A549 treated with dexamethasone at 1 μM for 4 hours (cell line): ENCODE results near the gene TPPP2. TPM values are rescaled to one million over a fixed set of nuclear protein-coding genes. Genes with fewer than 3 reads are reported as not detected.

Experiments
- total RNA-seq: library from RNA; stranded (reverse); fragments of 200-300 nt; extraction: Qiagen RNA extraction; gene quantifications from 5 replicates; pipeline ENCODE4 v1.2.3, GENCODE V29; 2022

Gene TPPP2
- total RNA-seq: not detected in 5 replicates

DNA sequence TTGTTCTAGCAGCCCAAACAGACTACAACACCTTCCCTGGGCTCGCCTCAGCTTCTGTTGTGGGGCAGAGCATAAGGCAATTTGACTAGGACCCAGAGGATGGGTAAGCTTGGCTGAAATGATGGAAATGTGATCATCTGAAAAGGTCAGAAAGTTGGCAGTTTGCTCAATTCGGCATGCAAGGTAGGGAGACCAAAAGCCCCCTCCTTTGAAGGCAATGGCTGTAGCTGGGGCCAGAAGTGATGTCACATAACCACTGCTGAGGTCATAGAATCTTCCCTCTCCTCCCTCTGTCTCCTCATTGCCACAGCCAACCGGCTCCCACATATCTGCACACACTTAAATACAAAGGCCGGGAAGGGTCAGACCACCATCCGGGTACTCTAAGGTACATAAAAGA is at the start of gene TPPP2:
Gene TPPP2, plus strand, starts transcription at position 301 of the 400 bp plus-strand sequence. CDS start 365 bp downstream, outside the sequence.

DNA sequence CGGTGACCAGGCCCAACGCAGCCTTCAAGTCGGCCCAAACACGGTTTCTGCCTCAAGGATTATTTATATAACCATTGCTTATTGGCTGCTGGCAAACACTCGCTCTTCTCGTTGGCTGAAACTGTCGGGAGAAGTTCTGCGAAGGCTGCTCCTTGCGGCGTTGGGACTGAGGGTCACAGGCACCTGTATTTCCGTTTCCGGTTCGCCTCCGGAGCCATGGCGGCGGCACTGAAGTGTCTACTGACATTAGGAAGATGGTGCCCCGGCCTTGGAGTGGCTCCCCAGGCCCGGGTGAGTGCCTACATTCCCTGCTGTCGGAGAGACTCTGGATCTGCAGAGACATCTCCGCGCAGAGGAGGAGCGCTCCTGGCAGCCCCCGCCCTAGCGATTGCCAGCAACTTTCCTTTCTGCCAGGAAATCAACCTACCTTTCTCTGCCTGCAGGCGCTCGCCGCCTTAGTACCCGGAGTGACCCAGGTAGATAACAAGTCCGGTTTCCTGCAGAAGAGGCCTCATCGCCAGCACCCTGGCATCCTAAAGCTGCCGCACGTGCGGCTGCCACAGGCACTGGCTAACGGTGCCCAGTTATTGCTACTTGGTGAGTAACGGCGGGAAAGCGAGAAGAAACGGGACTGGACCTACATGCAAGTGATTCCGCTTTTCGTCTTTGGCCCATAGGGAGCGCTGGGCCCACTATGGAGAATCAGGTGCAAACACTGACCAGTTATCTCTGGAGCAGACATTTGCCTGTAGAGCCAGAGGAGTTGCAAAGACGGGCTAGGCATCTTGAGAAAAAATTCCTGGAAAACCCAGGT is 40.0 kb upstream of the TPPP2 start, which contains the start of gene METTL17:
Gene METTL17, plus strand, starts transcription at position 194 of the 814 bp plus-strand sequence. Its CDS starts 23 bp downstream, at position 217.

DNA sequence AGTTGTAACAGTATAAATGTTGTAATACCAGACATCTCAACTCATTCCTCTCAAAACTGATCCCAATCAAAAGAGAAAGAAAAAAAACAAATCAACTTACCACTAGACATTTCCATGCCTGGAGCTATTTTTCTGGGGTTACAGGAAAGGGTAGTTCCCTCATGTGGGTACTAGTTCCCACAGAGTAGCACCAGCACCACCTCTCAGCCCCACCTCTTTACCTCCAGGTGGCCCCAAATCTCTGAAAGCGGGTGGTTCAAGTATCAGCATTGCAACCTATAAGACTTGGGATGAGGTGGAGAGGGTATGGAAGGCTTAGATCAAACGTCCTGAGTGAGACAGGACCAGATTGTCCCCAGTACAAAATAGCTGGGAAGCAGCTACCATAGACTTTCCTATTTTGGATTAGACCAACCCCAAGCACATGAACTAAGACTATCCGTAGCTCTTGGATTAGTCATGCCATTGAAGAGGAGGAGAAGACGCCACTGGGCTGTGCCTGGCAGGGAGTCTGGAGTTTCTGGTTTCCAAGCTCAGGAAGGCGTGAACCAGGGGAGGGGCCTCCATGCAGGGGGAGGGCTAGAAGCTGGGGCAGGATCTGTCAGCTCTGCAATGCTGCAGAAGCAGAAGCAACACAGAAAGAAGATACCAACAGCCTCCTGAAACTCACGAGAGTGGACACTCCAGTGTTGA is 31.2 kb upstream of the TPPP2 start, which contains the start of gene SLC39A2:
Gene SLC39A2, plus strand, starts transcription at position 620 of the 693 bp plus-strand sequence. CDS start 154 bp downstream, outside the sequence.

DNA sequence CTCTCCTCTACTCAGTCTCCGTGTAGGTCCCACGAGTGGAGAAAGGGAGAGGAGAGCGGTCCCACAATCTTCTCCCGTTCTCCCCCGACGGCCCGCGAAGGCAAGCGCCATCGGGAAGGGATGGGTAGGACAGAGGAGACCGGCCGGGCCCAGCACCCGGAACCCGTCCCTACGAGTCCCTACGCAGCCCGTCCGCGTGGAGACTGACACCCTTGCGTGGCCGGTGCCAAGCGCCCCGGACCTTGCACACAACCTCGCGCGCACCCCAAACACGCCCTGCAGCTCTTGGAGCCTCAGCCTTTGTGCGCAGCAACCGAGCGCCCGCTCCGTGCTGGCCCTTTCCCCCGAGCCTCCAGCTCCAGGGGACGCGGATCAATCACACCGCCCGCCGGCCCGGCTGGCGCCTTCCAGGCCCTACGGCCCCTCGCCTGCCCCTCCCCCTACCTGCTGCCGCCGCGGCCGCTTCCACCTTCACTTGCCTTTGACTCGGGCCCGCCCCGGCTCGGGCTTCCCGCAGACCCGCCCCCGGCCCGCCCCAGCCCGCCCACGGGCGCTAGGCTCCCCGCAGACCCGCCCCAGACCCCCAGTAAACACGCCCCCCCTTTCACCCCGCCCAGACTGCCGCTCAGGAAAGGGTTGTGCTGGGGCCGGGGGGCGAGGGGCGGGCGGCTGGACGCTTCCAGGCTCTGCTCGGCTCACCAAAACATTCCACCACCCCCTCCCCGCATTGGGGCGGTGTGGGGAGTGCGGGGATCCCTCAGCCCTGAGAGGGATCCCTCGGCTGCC is 5.2 kb upstream of the TPPP2 start, which contains the start of gene NDRG2:
Gene NDRG2, minus strand, starts transcription at position 477 of the 786 bp plus-strand sequence. CDS start 1,746 bp downstream, outside the sequence.

DNA sequence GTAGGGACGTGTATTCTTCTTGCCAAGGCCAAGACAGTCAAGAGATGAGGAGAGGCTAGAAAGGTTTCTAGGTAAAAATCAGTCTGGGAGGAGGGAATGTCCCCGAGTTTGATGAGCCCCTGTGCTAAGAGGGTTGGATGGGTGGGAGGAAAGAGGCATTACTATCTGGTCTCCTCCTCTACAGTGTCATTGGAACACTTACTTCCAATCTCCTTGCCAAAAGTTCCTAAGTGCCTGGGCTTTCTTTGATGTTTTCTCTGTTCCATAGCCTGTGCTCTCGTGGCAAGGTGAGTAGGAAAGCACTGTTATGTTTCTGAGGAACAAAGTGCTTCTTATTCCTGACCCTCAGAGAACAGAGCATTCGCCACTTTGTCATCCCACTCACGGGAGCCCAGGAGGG is 4.7 kb downstream of the TPPP2 start, which contains the start of gene RNASE13:
Gene RNASE13, minus strand, starts transcription at position 101 of the 400 bp plus-strand sequence. CDS start 519 bp downstream, outside the sequence.

DNA sequence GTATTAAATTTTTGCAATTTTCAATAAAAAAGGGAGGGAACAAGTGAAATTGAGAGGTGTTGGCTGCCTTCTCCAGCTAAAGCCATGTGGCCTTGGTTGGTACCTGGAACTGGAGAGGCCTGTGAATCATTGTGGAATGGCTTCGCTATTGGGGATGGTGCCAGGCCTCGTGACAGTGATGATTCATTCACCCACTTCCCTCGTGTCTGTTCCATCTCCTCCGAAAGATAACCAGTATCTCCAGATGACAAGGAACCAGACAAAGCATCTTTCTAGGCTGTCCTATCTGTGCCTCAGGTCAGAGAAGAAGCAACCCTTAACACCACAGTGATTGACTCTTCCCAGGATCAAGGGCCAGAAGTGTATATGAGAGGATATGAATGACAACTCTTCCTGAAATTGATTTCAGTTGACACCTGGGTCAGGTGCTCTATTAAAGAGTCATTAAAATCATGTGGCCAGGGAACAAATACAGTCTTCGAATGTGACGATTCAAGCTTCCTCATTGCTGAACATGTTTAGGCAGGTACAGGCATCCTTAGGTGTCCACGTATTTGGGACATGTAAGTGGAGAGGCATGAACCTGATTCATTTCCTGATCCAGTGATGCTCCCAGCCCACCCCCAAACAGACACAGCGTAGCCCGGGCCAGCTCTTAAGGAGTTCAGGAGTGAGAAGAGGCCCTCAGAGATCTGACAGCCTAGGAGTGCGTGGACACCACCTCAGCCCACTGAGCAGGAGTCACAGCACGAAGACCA is 11.8 kb downstream of the TPPP2 start, which contains the start of gene RNASE7:
Gene RNASE7, plus strand, starts transcription at position 687 of the 758 bp plus-strand sequence. CDS start 631 bp downstream, outside the sequence.

GRCh38 chr14:21057803-21058675 is 28.0 kb downstream of the TPPP2 start, which contains the start of gene RNASE8:
Gene RNASE8, plus strand, starts transcription at chr14:21057822. Its CDS starts 71 bp downstream, at chr14:21057893.

DNA sequence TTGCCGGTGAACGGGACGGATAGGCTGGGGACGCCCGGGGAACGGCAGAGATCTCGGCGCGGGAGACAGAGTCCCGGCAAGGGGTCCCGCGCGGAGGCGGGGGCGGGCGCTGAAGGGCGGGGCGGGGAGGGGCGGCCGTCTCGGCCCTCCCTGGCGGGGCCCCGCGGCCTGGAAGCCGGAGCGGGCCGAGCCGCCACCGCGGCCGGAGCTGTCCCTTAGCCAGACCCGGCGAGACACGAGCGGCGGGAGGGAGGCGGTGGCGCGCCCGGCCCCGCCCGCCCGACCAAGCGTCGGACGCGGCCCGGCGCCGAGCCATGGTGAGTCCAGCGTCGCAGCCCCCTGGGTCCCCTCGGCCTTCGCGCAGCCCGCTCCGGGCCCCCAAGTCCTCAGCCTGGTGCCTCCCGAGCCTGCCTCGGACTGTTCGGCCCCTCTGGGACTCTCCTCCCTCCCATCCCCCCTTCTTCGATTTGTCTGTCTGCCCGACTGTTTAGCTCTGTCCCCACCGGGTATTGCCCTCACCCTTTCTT is 40.1 kb downstream of the TPPP2 start, which contains the start of gene ARHGEF40:
Gene ARHGEF40, plus strand, starts transcription at position 222 of the 527 bp plus-strand sequence. Its CDS starts 93 bp downstream, at position 315.

Other genes starting within 250 kb of the TPPP2 start
- gene RNASE6, start 248.9 kb upstream of the TPPP2 start, total RNA-seq: not detected in 5 replicates
- gene RNASE1, start 227.4 kb upstream of the TPPP2 start, total RNA-seq: 0.15 to 0.45 TPM (median 0.30 TPM) in 5 replicates
- gene RNASE3, start 138.8 kb upstream of the TPPP2 start, total RNA-seq: not detected in 5 replicates
- gene RNASE2, start 74.7 kb upstream of the TPPP2 start, total RNA-seq: not detected in 5 replicates
- gene METTL17, start 40.2 kb upstream of the TPPP2 start, total RNA-seq: 64.2 to 74.5 TPM (median 71.2 TPM) in 5 replicates
- not detected in 5 replicates for gene SLC39A2, start 30.9 kb upstream of the TPPP2 start, total RNA-seq
- 2.1 to 3.3 TPM (median 2.6 TPM) in 5 replicates for gene NDRG2, start 5.2 kb upstream of the TPPP2 start, total RNA-seq
- not detected in 5 replicates for gene RNASE13, start 4.6 kb downstream of the TPPP2 start, total RNA-seq
- gene RNASE7, start 12.1 kb downstream of the TPPP2 start, total RNA-seq: not detected in 5 replicates
- gene RNASE8, start 27.6 kb downstream of the TPPP2 start, total RNA-seq: not detected in 5 replicates
- gene ARHGEF40, start 40.1 kb downstream of the TPPP2 start, total RNA-seq: 6.1 to 9.8 TPM (median 9.0 TPM) in 5 replicates
- 16.2 to 30.7 TPM (median 28.5 TPM) in 5 replicates for gene ZNF219, start 68.4 kb downstream of the TPPP2 start, total RNA-seq
- 0.90 to 1.1 TPM (median 0.96 TPM) in 5 replicates for gene TMEM253, start 70.8 kb downstream of the TPPP2 start, total RNA-seq
- not detected in 5 replicates for gene OR5AU1, start 125.8 kb downstream of the TPPP2 start, total RNA-seq
- gene HNRNPC, start 239.2 kb downstream of the TPPP2 start, total RNA-seq: 867 to 980 TPM (median 927 TPM) in 5 replicates
- gene RPGRIP1, start 249.9 kb downstream of the TPPP2 start, total RNA-seq: 0.15 to 0.39 TPM (median 0.25 TPM) in 5 replicates